Measurements from ENCODE around the gene ZNF496.

DNA sequence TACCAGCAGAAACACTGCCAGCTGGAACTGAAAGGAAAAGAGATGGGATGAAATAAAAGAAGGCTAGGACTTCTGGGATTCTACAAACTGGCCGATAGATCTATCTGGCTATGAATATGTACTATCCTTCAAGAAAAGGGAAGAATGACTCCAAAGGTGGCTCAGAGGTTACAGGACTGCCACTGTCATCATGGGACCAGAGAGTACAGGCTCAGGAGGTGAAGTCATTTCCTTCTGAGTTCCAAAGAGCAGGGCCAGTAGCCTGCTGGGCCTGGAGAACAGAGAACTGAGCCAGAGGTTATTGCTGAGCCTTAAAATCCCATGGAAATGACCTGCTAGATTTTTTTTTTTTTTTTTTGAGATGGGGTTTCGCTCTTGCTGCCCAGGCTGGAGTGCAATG lies 27.6 kb downstream of the ZNF496 start:
- TF ChIP-seq, protein P1, sequence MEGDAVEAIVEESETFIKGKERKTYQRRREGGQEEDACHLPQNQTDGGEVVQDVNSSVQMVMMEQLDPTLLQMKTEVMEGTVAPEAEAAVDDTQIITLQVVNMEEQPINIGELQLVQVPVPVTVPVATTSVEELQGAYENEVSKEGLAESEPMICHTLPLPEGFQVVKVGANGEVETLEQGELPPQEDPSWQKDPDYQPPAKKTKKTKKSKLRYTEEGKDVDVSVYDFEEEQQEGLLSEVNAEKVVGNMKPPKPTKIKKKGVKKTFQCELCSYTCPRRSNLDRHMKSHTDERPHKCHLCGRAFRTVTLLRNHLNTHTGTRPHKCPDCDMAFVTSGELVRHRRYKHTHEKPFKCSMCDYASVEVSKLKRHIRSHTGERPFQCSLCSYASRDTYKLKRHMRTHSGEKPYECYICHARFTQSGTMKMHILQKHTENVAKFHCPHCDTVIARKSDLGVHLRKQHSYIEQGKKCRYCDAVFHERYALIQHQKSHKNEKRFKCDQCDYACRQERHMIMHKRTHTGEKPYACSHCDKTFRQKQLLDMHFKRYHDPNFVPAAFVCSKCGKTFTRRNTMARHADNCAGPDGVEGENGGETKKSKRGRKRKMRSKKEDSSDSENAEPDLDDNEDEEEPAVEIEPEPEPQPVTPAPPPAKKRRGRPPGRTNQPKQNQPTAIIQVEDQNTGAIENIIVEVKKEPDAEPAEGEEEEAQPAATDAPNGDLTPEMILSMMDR (IDR thresholded peaks at IDR 0.05): no peak
- no peak for TF ChIP-seq POLR2A (IDR thresholded peaks at IDR 0.05)
